RWPE2 (cell line): ENCODE measurements around the gene DHX36.

Experiments
- ATAC-seq: fragments of 200-7000 bp; cut with Tn5 transposase; 3 replicates; pipeline ENCODE4 v1.9.1; 2021; ENCODE audit warnings: low read depth
- DNase-seq: peaks from one replicate; pipeline ENCODE4 v3.0.0-alpha.2; 2020; ENCODE audit warnings: low spot score
- H3K27ac ChIP-seq: fragments of 450-650 bp; 2 replicates; pipeline ENCODE4 v1.5.1; 2017; ENCODE audit warnings: mild to moderate bottlenecking; ENCODE audit not compliant: poor library complexity, severe bottlenecking
- H3K27me3 ChIP-seq: fragments of 250-450 bp; sonication (Bioruptor Pico); 2 replicates; pipeline ENCODE4 v1.5.1; 2021; ENCODE audit warnings: mild to moderate bottlenecking, moderate library complexity; ENCODE audit not compliant: insufficient read depth, poor library complexity, severe bottlenecking
- H3K36me3 ChIP-seq: fragments of 250-450 bp; sonication (Bioruptor Pico); 2 replicates; pipeline ENCODE4 v1.5.1; 2020; ENCODE audit warnings: low read depth, mild to moderate bottlenecking, moderate library complexity
- H3K4me1 ChIP-seq: fragments of 250-450 bp; sonication (Bioruptor Pico); 2 replicates; pipeline ENCODE4 v1.5.1; 2021; ENCODE audit warnings: mild to moderate bottlenecking, moderate library complexity; ENCODE audit not compliant: insufficient read depth, poor library complexity, severe bottlenecking
- H3K4me3 ChIP-seq: fragments of 250-450 bp; sonication (Bioruptor Pico); 2 replicates; pipeline ENCODE4 v1.5.1; 2021; ENCODE audit warnings: mild to moderate bottlenecking, moderate library complexity; ENCODE audit not compliant: severe bottlenecking
- H3K9me3 ChIP-seq: fragments of 250-450 bp; sonication (Bioruptor Pico); 2 replicates; pipeline ENCODE4 v1.5.1; 2021; ENCODE audit warnings: mild to moderate bottlenecking, moderate library complexity; ENCODE audit not compliant: severe bottlenecking
- TF ChIP-seq, protein P1 (sequence below): fragments of 450-650 bp; IDR thresholded peaks from one replicate; pipeline ENCODE4 v1.5.1; 2017; ENCODE audit warnings: mild to moderate bottlenecking, moderate library complexity; ENCODE audit not compliant: poor library complexity, severe bottlenecking

Gene DHX36

DNA sequence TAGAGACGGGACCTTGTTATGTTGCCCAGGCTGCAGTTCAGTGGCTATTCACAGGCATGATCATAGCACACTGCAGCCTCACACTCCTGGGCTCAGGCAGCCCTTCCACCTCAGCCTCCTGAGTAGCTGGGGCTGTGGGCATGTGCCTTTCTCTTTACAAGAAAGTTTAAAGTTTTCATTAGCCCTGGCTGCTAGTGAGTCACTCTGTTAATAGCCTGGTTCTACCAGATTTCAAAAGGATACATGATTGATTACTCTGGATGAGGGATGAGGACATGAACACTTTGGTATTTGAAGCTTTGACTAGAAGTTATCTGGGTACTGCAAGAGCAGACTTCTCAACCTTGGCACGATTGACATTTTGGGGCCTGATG lies 95.1 kb downstream of the DHX36 start:
- TF ChIP-seq, protein P1, sequence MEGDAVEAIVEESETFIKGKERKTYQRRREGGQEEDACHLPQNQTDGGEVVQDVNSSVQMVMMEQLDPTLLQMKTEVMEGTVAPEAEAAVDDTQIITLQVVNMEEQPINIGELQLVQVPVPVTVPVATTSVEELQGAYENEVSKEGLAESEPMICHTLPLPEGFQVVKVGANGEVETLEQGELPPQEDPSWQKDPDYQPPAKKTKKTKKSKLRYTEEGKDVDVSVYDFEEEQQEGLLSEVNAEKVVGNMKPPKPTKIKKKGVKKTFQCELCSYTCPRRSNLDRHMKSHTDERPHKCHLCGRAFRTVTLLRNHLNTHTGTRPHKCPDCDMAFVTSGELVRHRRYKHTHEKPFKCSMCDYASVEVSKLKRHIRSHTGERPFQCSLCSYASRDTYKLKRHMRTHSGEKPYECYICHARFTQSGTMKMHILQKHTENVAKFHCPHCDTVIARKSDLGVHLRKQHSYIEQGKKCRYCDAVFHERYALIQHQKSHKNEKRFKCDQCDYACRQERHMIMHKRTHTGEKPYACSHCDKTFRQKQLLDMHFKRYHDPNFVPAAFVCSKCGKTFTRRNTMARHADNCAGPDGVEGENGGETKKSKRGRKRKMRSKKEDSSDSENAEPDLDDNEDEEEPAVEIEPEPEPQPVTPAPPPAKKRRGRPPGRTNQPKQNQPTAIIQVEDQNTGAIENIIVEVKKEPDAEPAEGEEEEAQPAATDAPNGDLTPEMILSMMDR, result no peak
- Histone ChIP-seq H3K27me3 (no peaks in the 10 kb centered on the region), H3K9me3 (no peaks in the 10 kb centered on the region), H3K36me3 (no peaks in the 10 kb centered on the region), H3K27ac (no peak overlapping the region), H3K4me3 (no peak overlapping the region), H3K4me1 (no peaks in the 10 kb centered on the region)
- ATAC-seq, result no peak
- DNase-seq, result no peak

DNA sequence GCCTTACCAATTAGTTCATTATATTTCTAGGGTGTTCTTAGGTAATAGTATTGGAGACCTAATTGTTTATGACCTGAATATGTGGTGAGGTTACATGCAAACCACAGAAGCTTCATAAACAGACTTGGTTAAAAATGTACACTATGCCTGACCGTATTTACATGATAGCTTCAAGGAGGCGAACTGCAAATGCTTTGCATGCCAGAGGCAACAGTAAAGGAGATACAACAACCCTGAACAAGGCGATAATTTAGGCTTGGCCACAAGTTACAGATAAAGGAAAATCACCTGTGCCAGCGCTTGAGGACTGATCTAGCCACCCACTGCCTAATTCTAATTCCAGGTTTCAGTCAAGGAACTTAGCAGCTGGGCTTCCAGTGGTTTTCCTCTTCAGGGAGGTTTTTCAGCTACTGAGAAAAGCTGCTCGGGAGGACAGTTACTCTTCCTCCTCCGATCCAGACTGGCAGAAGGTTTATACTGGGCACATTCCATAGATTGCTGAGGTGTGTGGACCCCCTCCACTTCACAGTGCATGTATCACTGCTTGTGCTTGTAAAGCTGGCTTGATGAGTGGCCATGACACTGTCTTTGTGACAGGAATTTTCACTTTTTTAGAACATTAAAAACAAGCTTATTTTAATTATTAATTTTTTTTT lies 95.6 kb downstream of the DHX36 start:
- H3K27ac ChIP-seq, result no peak overlapping the region
- H3K27me3 ChIP-seq, result no peaks in the 10 kb centered on the region
- H3K9me3 ChIP-seq, result no peaks in the 10 kb centered on the region
- no peaks in the 10 kb centered on the region for H3K4me1 ChIP-seq
- DNase-seq (no peak), ATAC-seq (no peak)
- TF ChIP-seq, protein P1, result no peak
- H3K4me3 ChIP-seq, result no peak overlapping the region
- H3K36me3 ChIP-seq, result no peaks in the 10 kb centered on the region

DNA sequence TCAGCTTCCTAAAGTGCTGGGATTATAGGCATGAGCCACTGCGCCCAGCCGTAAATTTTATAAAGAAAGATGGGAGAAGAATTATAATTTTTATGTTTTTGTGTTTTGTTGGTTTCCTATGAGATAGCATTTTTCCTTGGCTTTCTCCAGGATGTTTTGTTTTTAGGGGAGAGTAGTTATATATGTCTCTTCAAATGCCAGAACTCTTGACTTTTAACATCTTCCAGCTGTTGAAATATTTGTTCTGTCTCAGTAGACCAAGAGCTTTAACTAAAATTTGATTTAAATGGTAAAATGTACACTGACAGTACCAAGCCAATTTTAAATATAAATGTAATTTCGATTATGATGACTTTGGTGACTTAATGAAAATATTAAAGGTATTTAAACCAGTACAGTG lies 96.8 kb downstream of the DHX36 start:
- no peaks in the 10 kb centered on the region for H3K9me3 ChIP-seq
- no peak overlapping the region for H3K27ac ChIP-seq
- ATAC-seq, result no peak
- H3K27me3 ChIP-seq, result no peaks in the 10 kb centered on the region
- H3K36me3 ChIP-seq, result no peaks in the 10 kb centered on the region
- TF ChIP-seq, protein P1, result no peak
- H3K4me3 ChIP-seq, result no peak overlapping the region
- no peak for DNase-seq
- H3K4me1 ChIP-seq, result no peaks in the 10 kb centered on the region

DNA sequence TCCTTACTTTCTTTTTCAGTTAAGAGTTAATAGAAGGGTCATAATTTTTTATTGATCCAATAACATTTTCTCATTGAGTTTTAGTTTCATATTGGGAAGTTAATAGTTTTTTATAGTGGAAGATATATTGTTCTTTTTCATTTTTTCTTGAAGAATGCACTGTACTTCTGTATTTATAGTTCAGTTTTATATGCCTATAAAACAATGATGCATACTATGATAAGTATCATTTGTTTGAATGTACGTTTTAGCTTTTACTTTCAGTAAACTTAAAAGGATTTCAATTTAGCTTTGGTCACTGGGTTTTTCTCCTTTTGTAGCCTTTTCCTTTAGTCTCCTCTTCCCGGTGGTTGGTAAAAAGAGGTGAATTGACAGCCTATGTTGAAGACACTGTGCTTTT lies 98.8 kb downstream of the DHX36 start:
- H3K27me3 ChIP-seq, result no peaks in the 10 kb centered on the region
- H3K27ac ChIP-seq, result no peak overlapping the region
- H3K9me3 ChIP-seq, result no peaks in the 10 kb centered on the region
- H3K36me3 ChIP-seq, result no peaks in the 10 kb centered on the region
- ATAC-seq (no peak), DNase-seq (no peak)
- TF ChIP-seq, protein P1, result no peak
- H3K4me1 ChIP-seq, result no peaks in the 10 kb centered on the region
- H3K4me3 ChIP-seq, result no peak overlapping the region

DNA sequence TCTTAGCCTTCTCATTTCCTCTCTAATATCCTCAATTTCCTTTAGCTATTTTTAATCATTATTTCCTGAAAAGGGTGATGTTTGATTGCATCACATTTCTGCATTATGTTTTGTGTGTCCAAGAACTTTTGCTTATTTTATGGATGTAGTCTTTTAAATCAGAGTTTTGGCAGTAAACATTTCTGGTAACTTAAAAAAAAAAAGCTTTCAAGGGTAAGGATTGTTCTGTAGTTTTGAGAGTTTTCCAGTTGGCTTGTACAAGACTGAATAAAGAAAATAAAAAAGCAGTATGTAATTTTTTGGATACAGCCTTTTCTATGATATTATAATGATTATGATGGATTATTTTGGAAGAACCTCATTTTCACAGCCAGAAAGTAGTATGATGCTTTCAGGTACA lies 99.4 kb downstream of the DHX36 start:
- DNase-seq (no peak), ATAC-seq (no peak)
- H3K36me3 ChIP-seq, result no peaks in the 10 kb centered on the region
- no peaks in the 10 kb centered on the region for H3K4me1 ChIP-seq
- H3K27ac ChIP-seq, result no peak overlapping the region
- TF ChIP-seq, protein P1, result no peak
- no peaks in the 10 kb centered on the region for H3K27me3 ChIP-seq
- H3K4me3 ChIP-seq, result no peak overlapping the region
- no peaks in the 10 kb centered on the region for H3K9me3 ChIP-seq
